ENCODE measurements around the gene CLSTN2.

The CLSTN2 gene

DNA sequence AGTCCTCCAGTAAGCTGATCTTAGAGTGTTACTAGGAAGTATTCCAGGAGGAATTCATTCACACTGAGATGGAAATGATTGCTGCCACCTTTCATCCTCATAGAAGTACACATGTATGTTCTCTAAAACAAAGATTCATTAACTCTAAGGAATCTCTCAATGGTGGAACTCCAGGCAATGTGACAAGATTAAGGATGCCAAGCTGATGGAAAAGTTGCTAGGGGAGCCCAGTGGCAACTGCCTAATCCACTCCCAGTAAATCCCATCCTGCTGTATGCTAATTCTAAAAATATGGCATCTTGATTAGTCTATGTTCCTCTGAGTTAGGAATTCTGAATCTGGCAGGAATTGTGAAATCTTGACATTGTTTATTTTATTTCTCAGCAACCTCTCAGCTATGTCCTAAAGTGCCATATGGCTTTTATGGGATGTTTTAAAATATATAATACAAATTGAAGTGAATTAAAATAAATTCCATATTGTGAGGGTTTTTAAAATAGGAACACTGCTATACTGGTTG is 532.9 kb downstream of the CLSTN2 start:
- Mint-ChIP-seq H3K4me1 (ENCODE audit: low read depth) (no peaks in the 10 kb centered on the region), H3K36me3 (no peaks in the 10 kb centered on the region)

DNA sequence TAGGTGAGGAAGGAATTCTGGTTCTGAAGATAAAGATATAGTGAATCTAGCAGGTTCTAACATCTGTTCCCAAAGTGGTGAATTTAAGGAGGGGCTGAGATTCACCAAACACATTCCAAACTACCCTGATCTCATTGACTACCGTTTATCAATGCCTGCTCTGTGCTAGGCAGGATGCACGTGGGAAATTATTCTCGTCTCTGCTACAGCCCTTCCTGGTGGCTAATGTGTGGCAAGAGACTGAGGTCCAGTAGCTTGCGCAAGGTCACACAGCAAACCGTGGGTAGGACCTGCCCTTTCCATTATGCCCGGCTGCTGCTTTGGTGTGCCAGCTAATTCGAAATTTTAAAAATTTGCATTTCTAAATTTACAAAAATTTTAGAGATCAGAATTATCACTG is 533.4 kb downstream of the CLSTN2 start:
- Mint-ChIP-seq H3K4me3 (no peak overlapping the region), H3K4me1 (ENCODE audit: low read depth) (no peaks in the 10 kb centered on the region), H3K27ac (no peak overlapping the region), H3K9me3 (ENCODE audit: low read depth) (no peaks in the 10 kb centered on the region), H3K27me3 (no peaks in the 10 kb centered on the region), H3K36me3 (no peaks in the 10 kb centered on the region)

More for the DNA sequence above, 532.9 kb downstream of the CLSTN2 start:
- H3K27me3 Mint-ChIP-seq: no peaks in the 10 kb centered on the region
- no peaks in the 10 kb centered on the region for H3K9me3 Mint-ChIP-seq (ENCODE audit: low read depth)
- no peak overlapping the region for H3K27ac Mint-ChIP-seq
- H3K4me3 Mint-ChIP-seq: no peak overlapping the region

DNA sequence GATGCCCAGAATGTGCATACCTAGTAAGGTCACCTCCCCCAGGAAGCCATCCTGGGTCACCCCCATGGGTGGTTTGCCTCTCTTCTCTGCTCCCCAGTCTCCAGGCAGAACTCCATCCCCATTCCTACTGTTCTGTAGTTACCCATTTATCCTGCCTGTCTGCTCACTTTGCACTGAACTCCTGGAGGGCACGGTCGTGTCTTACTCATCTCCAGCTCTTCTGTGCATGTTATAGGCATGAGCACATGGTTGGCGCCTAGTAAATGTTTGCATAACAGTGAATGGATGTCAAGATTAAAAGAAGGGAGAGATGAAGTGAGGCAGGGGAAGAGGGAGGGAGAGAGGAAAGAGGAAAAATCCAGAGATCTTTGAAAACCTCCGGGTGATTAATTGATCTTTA is 534.5 kb downstream of the CLSTN2 start:
- H3K36me3 Mint-ChIP-seq: no peaks in the 10 kb centered on the region
- H3K9me3 Mint-ChIP-seq (ENCODE audit: low read depth): no peaks in the 10 kb centered on the region
- H3K27me3 Mint-ChIP-seq: no peaks in the 10 kb centered on the region
- no peak overlapping the region for H3K27ac Mint-ChIP-seq
- no peak overlapping the region for H3K4me3 Mint-ChIP-seq
- H3K4me1 Mint-ChIP-seq (ENCODE audit: low read depth): no peaks in the 10 kb centered on the region

DNA sequence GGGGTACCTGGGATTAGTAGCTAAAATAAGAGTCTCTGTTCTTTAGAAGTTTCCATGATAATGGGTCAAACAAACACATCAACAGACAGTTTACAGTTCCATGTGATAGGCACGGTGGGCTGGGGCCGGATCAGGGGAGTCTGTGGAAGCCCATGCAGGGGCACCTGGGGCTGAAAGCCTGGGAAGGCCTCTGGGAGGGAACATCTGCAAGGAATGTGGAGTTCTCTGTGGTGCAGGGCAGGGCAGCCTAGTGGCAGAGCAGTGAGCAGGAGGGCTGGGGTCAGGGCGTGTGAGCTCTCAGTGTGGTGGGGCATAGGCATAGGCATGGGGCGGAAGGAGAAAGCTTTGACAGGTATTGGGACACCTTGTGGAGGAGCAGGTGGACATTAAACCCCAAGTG is 535.2 kb downstream of the CLSTN2 start:
- H3K4me3 Mint-ChIP-seq: no peak overlapping the region
- no peaks in the 10 kb centered on the region for H3K36me3 Mint-ChIP-seq
- no peaks in the 10 kb centered on the region for H3K9me3 Mint-ChIP-seq (ENCODE audit: low read depth)
- H3K4me1 Mint-ChIP-seq (ENCODE audit: low read depth): no peaks in the 10 kb centered on the region
- no peak overlapping the region for H3K27ac Mint-ChIP-seq
- H3K27me3 Mint-ChIP-seq: no peaks in the 10 kb centered on the region

DNA sequence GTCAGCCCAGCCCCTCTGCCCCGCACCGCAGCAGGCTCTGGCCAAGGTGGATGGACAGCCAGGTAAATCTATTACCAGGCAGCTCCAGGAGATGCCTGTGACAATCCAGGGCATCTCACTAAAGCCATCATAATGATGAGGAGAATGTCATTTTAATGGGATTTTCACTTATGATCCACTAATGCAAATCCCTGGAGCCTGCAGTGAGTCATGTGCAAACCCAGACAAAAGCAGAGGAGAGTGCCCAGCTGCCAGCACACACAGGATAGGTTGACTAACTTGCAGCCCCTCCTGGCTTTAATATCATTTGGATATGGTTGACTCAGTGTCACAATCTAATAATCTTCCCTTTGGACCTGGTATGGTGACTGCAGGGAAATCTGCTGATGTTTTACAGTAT is 536.0 kb downstream of the CLSTN2 start:
- no peaks in the 10 kb centered on the region for H3K4me1 Mint-ChIP-seq (ENCODE audit: low read depth)
- no peak overlapping the region for H3K4me3 Mint-ChIP-seq
- no peak overlapping the region for H3K27ac Mint-ChIP-seq
- H3K9me3 Mint-ChIP-seq (ENCODE audit: low read depth): no peaks in the 10 kb centered on the region
- no peaks in the 10 kb centered on the region for H3K27me3 Mint-ChIP-seq
- H3K36me3 Mint-ChIP-seq: no peaks in the 10 kb centered on the region

DNA sequence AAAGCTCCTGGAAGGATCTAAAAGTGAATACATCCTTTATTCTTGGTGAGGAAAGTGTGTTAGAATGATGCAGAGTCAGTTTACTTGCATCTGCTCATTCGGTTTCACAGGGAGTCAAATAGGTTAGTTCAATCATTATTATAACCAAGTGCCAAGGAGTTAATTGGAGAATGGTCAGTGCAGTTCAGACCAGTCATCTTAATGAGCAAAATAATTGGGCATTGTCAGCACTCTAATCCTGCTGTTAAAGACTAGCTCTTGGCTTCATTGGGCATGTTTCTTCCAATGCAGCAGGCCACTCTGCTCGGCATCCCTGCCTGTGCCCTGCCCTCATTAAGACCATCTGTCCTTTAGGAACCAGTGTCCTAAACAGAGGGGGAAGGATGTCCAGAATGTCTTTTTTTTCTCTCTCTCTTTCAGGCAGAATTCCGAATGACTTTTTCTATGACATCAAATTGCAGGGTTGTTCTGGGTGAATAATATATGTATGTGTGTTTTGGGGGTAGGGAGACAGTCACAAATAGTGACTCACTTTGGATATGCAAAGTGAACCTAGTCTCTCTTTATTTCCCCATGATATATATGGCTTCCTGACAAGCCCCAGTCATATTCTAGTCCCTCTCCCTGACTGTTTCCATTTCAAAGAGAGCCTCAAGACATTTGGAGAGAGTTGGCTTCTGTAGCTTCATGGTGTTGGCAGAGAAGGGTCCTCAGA is 537.5 kb downstream of the CLSTN2 start:
- Mint-ChIP-seq H3K9me3 (ENCODE audit: low read depth) (no peaks in the 10 kb centered on the region), H3K36me3 (no peaks in the 10 kb centered on the region), H3K4me3 (no peak overlapping the region), H3K27me3 (peaks cover 5% of the 10 kb centered on the region), H3K4me1 (ENCODE audit: low read depth) (no peaks in the 10 kb centered on the region), H3K27ac (no peak overlapping the region)

DNA sequence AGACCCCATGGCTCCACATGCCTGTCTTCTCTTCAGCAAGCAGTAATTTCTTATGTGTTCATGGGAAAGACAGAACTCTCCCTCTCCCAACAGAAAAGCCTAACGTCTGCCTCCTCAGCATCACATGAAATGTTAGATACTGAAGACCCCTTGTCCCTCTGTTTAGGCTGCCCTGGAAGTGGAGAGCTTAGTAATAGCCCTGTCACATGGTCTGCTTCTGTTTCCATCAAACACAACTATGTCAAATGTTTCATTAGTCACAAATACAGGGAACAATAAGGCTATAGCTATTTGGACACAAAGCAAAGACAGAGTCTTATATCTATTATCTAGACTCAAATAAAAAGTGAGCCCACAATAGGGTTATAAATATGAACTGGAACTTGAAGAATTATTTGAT is 552.6 kb downstream of the CLSTN2 start:
- no peaks in the 10 kb centered on the region for H3K4me1 Mint-ChIP-seq (ENCODE audit: low read depth)
- peaks cover 5% of the 10 kb centered on the region for H3K27me3 Mint-ChIP-seq
- H3K36me3 Mint-ChIP-seq: no peaks in the 10 kb centered on the region
- no peak overlapping the region for H3K27ac Mint-ChIP-seq
- H3K4me3 Mint-ChIP-seq: no peak overlapping the region
- H3K9me3 Mint-ChIP-seq (ENCODE audit: low read depth): no peaks in the 10 kb centered on the region

DNA sequence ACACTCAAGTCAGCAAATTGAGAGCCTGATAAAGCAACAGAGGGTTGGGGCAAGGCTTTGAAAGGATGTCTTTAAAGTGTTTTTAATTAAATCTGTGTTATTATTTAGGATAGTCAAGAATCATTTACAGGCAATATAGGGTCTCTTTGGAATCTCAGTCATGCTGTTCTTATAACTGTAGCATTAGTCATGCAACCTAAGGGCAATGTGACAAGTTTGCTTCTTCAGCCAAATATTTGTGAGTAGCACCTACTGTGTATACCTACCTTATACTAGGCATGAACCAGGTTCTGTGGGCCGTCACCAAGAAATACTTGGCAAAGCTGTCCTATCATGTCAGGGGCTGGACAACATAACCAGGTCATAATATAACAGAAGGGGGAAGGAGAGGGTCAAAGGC is 558.3 kb downstream of the CLSTN2 start:
- Mint-ChIP-seq H3K9me3 (ENCODE audit: low read depth) (no peaks in the 10 kb centered on the region), H3K4me1 (ENCODE audit: low read depth) (no peaks in the 10 kb centered on the region), H3K27ac (no peak overlapping the region), H3K27me3 (peaks cover 3% of the 10 kb centered on the region), H3K36me3 (no peaks in the 10 kb centered on the region), H3K4me3 (no peak overlapping the region)

DNA sequence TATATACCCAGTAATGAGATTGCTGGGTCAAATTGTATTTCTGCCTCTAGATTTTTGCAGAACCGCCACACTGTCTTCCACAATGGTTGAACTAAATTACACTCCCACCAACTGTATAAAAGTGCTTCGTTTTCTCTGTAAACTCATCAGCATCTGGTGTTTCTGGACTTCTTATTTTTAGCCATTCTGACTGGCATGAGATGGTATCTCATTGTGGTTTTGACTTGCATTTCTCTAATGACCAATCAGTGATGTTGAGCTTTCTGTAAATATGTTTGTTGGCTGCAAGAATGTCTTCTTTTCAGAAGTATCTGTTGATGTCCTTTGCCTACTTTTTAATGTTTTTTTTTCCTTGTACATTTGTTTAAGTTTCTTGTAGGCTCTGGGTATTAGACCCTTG is 560.0 kb downstream of the CLSTN2 start:
- H3K9me3 Mint-ChIP-seq (ENCODE audit: low read depth): no peaks in the 10 kb centered on the region
- no peaks in the 10 kb centered on the region for H3K4me1 Mint-ChIP-seq (ENCODE audit: low read depth)
- H3K27me3 Mint-ChIP-seq: peaks cover 2% of the 10 kb centered on the region
- no peak overlapping the region for H3K4me3 Mint-ChIP-seq
- H3K36me3 Mint-ChIP-seq: no peaks in the 10 kb centered on the region
- H3K27ac Mint-ChIP-seq: no peak overlapping the region

DNA sequence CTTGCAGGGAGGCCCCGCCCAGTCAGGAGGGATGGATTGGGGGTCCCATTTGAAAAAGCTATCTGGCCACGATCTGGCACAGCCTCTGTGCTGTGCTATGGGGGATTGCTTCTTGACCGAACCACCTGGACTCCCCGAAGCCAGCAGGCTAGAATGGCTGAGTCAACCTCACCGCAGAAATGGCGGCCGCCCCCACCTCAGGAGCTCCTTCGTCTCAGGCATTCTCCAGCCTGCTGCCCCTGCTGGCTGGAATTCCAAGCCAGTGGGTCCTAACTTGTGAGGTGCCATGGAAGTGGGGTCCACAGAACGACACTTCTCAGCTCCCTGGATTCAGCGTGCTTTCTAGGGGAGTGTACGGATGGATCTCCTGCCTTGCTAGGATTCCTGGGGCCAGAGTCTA is 562.3 kb downstream of the CLSTN2 start:
- H3K4me1 Mint-ChIP-seq (ENCODE audit: low read depth): no peaks in the 10 kb centered on the region
- no peaks in the 10 kb centered on the region for H3K9me3 Mint-ChIP-seq (ENCODE audit: low read depth)
- no peak overlapping the region for H3K4me3 Mint-ChIP-seq
- H3K27ac Mint-ChIP-seq: no peak overlapping the region
- H3K27me3 Mint-ChIP-seq: peaks cover 1% of the 10 kb centered on the region
- H3K36me3 Mint-ChIP-seq: no peaks in the 10 kb centered on the region

DNA sequence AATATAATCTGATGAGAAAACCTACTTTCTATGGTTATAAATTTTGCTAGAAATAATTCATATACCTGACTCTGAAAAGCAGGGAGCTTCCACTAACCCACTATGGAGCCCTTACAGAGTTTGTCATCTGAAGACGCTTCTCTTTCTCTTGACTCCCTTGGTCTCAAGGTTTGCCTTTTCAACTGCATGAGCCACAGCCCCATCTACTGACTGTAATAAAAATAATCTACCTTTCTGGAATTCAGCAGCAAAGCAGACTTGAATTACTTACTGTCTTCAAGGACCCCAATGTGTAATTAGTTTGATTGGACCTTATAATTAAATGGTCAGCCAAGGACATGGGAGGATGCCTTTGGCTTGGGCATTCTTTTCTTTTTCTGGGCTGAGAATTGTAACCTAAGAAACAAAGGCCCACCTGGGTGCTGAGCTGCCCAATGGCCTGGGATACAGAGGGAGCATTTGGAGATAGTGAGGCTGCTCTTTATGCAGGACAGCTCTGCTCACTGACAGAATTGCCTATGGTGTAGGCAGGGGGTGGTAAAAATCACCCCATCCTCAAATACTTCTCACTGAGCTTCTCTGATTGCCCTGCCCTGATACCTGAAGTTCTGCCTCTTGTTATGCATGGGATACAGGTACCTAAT is 564.3 kb downstream of the CLSTN2 start:
- Mint-ChIP-seq H3K4me3 (no peak overlapping the region), H3K27me3 (peaks cover 3% of the 10 kb centered on the region), H3K27ac (no peak overlapping the region), H3K4me1 (ENCODE audit: low read depth) (no peaks in the 10 kb centered on the region), H3K9me3 (ENCODE audit: low read depth) (no peaks in the 10 kb centered on the region), H3K36me3 (no peaks in the 10 kb centered on the region)

DNA sequence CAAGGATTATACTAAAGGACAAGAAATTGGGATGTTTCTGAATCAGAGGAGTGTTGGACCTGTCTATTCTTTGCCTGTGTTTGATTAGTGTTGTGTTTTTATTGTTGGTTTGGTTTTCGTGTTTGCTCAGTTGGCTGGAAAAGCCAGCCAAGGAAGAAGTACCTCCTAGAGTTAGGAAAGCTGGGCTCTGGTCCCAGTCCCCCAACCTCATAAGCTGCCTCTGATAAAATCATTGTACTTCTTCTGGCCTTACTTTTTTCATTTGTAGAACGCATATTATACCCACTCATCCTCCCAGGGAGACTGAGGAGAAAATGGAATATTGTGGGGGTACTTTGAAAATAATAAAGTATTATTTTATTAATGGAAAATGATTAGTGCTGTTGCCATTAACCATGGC is 565.5 kb downstream of the CLSTN2 start:
- H3K4me1 Mint-ChIP-seq (ENCODE audit: low read depth): no peaks in the 10 kb centered on the region
- no peaks in the 10 kb centered on the region for H3K36me3 Mint-ChIP-seq
- H3K27ac Mint-ChIP-seq: no peak overlapping the region
- peaks cover 3% of the 10 kb centered on the region for H3K27me3 Mint-ChIP-seq
- H3K4me3 Mint-ChIP-seq: no peak overlapping the region
- H3K9me3 Mint-ChIP-seq (ENCODE audit: low read depth): no peaks in the 10 kb centered on the region

DNA sequence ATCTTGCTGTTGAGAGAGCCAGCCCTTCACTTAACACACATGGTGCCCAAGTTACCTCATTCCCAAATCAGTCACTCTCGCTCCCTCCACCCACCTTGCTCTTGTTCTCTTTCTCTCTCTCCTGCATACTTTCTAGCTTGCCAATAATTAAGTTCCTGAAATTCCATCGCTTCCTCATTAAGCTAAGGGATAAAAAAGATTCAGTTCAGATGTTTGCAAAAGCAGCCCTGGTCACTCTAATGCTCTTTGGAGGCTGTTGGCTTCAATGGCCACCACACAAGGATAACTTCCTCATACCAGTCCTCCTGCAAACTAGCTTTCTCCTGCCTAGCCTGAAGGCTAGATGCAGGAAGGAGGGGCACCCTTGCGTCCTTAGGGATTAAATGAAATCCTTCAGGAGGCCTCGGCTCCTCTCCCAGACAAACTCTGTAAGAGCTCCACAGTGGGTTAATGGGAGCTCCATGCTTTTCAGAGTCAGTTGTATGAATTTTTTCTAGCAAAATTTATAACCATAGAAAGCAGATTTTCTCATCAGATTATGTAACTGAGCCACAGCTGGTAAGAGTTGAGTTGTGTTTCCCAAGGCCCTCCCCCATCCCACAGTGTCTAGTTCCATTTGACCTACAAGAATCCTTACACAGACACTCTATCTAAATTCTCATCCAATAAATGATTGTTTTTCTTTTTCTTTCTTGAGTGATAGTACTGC is 566.2 kb downstream of the CLSTN2 start:
- Mint-ChIP-seq H3K4me1 (ENCODE audit: low read depth) (no peaks in the 10 kb centered on the region), H3K36me3 (no peaks in the 10 kb centered on the region), H3K4me3 (no peak overlapping the region), H3K9me3 (ENCODE audit: low read depth) (no peaks in the 10 kb centered on the region), H3K27me3 (peaks cover 3% of the 10 kb centered on the region), H3K27ac (no peak overlapping the region)

DNA sequence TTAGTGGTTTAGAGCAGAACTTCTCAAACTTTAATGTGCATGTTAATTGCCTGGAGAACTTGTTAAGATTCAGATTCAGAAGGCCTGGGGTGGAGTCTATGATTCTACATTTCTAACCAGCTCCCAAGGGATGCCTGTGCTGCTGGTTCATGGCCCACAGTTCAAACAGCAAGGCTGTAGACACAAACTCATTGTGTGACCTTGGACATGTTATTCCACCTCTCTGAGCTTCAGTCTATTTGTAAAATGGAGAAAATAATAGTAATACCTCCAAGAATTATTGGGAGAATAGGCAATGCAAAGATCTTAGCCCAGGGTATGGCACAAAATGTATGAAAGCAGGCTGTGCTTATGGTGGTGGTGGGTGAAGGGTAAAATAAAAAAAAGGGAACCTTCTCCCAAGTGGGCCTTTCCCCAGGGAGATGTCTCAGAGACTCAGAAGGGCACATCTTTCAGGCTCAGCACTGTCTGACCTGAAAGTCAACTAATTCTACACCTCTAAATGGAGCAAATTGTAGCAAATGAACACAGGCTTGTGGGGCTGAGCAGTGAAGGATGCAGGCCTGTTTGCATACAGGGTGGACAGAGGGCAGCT is 566.9 kb downstream of the CLSTN2 start:
- Mint-ChIP-seq H3K4me1 (ENCODE audit: low read depth) (no peaks in the 10 kb centered on the region), H3K27me3 (peaks cover 3% of the 10 kb centered on the region)

DNA sequence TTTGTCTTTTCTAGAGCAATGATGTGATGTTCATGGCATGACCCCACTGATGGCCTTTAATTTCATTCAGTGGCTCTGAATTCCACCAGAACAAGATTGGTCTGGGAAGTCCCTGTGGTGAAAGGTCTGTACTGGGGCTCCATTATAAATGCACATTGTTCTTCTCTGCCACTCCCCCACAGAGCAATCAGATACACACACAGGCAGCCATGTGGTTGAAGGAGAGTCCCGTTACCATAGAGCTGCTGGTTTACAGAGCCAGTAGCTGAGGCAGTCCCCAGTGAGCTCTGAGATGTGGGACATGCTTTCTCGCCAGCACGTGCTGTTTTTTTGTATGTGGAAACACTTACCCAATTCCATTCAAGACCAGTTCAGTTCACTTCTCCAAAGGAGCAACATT is 570.2 kb downstream of the CLSTN2 start:
- H3K4me3 Mint-ChIP-seq: no peak overlapping the region
- H3K27me3 Mint-ChIP-seq: peaks cover 5% of the 10 kb centered on the region
- no peaks in the 10 kb centered on the region for H3K9me3 Mint-ChIP-seq (ENCODE audit: low read depth)
- H3K4me1 Mint-ChIP-seq (ENCODE audit: low read depth): no peaks in the 10 kb centered on the region
- no peak overlapping the region for H3K27ac Mint-ChIP-seq
- no peaks in the 10 kb centered on the region for H3K36me3 Mint-ChIP-seq

More for the DNA sequence above, 566.9 kb downstream of the CLSTN2 start:
- Mint-ChIP-seq H3K9me3 (ENCODE audit: low read depth) (no peaks in the 10 kb centered on the region), H3K27ac (no peak overlapping the region), H3K4me3 (no peak overlapping the region), H3K36me3 (no peaks in the 10 kb centered on the region)
